Astrocyte (in vitro differentiated cells and primary cell): ENCODE data around the gene GMPR2. TPM values are rescaled to one million over a fixed set of nuclear protein-coding genes. Genes with fewer than 3 reads are reported as not detected.
A peak's percentile ranks its signal among the peaks of the same experiment; 100 is the strongest.

ENCODE experiments used
- DNase-seq: peaks from one replicate; pipeline ENCODE4 v3.0.0-alpha.2; 2010; ENCODE audit warnings: low read depth
- FAIRE-seq: peaks from 2 replicates; lab custom pipeline; 2011; peaks lifted over from hg19 to GRCh38; lab: Jason Lieb, UNC
- H2AFZ ChIP-seq: 2 replicates; pipeline ENCODE4 v1.6.0; 2012; ENCODE audit warnings: low read depth, low read length, inconsistent platforms
- H3K27ac ChIP-seq: 2 replicates; pipeline ENCODE4 v1.5.1; 2011; ENCODE audit warnings: low read depth, low read length, inconsistent platforms
- H3K27me3 ChIP-seq: 2 replicates; pipeline ENCODE4 v1.6.0; 2011; ENCODE audit warnings: low read length, inconsistent platforms; ENCODE audit not compliant: insufficient read depth
- H3K36me3 ChIP-seq: 2 replicates; pipeline ENCODE4 v1.5.1; 2011; ENCODE audit warnings: low read length, inconsistent platforms; ENCODE audit not compliant: insufficient read depth
- H3K4me1 ChIP-seq: 2 replicates; pipeline ENCODE4 v1.5.1; 2011; ENCODE audit warnings: low read length, inconsistent platforms; ENCODE audit not compliant: insufficient read depth
- H3K4me2 ChIP-seq: 2 replicates; pipeline ENCODE4 v1.6.0; 2012; ENCODE audit warnings: low read length, inconsistent platforms
- H3K4me3 ChIP-seq: 2 replicates; pipeline ENCODE4 v1.5.1; 2011; ENCODE audit warnings: low read depth, mild to moderate bottlenecking, low read length, inconsistent platforms; ENCODE audit not compliant: insufficient read depth
- H3K79me2 ChIP-seq: 2 replicates; pipeline ENCODE4 v1.6.0; 2012; ENCODE audit warnings: mild to moderate bottlenecking, low read length, inconsistent platforms; ENCODE audit not compliant: insufficient read depth
- H3K9ac ChIP-seq: 2 replicates; pipeline ENCODE4 v1.6.0; 2012; ENCODE audit warnings: mild to moderate bottlenecking, low read length, inconsistent platforms
- H3K9me3 ChIP-seq: 2 replicates; pipeline ENCODE4 v1.5.1; 2012; ENCODE audit warnings: low read depth, mild to moderate bottlenecking, low read length, inconsistent platforms; ENCODE audit not compliant: insufficient read depth
- H4K20me1 ChIP-seq: 2 replicates; pipeline ENCODE4 v1.6.0; 2012; ENCODE audit warnings: low read length, inconsistent platforms; ENCODE audit not compliant: insufficient read depth
- H3K27ac Mint-ChIP-seq: one replicate; pipeline ENCODE4 v1.8.0; 2021; ENCODE audit warnings: mild to moderate bottlenecking, mixed read lengths; ENCODE audit not compliant: unreplicated experiment
- H3K27me3 Mint-ChIP-seq: one replicate; pipeline ENCODE4 v1.8.0; 2021; ENCODE audit warnings: low read depth, mixed read lengths; ENCODE audit not compliant: unreplicated experiment
- H3K36me3 Mint-ChIP-seq: one replicate; pipeline ENCODE4 v1.8.0; 2021; ENCODE audit warnings: low read depth, mixed read lengths; ENCODE audit not compliant: unreplicated experiment
- H3K4me1 Mint-ChIP-seq: one replicate; pipeline ENCODE4 v1.8.0; 2021; ENCODE audit warnings: low read depth, mixed read lengths; ENCODE audit not compliant: unreplicated experiment
- H3K4me3 Mint-ChIP-seq: one replicate; pipeline ENCODE4 v1.8.0; 2021; ENCODE audit warnings: mild to moderate bottlenecking, moderate library complexity, mixed read lengths; ENCODE audit not compliant: unreplicated experiment
- H3K9me3 Mint-ChIP-seq: one replicate; pipeline ENCODE4 v1.8.0; 2021; ENCODE audit warnings: mild to moderate bottlenecking, mixed read lengths; ENCODE audit not compliant: unreplicated experiment
- CTCF ChIP-seq: IDR thresholded peaks from 2 replicates; pipeline ENCODE4 v1.5.1; 2011; ENCODE audit warnings: low read depth, mild to moderate bottlenecking, inconsistent platforms, low read length, moderate library complexity; ENCODE audit not compliant: insufficient read depth
- EZH2 ChIP-seq: IDR thresholded peaks from 2 replicates; pipeline ENCODE4 v1.6.1; 2012; ENCODE audit warnings: mild to moderate bottlenecking, low read length, inconsistent platforms; ENCODE audit not compliant: insufficient read depth
- total RNA-seq: library from RNA; stranded (reverse); gene quantifications from 2 replicates; pipeline ENCODE4 v1.2.1, GENCODE V29; 2021

The GMPR2 gene
- total RNA-seq, 1 donor from 2014 or later = 66.5 TPM

- Histone ChIP-seq H3K4me3 (no peak overlapping the region), H3K9ac (no peak overlapping the region), H3K4me1 (peaks cover 14% of the 10 kb centered on the region), H3K27ac (no peak overlapping the region), H3K27me3 (no peaks in the 10 kb centered on the region), H4K20me1 (no peaks in the 10 kb centered on the region), H3K36me3 (no peaks in the 10 kb centered on the region), H3K4me2 (no peak overlapping the region), H2AFZ (no peak overlapping the region), H3K79me2 (no peaks in the 10 kb centered on the region), H3K9me3 (no peaks in the 10 kb centered on the region)
- no peak overlapping the region for H3K27ac Mint-ChIP-seq
- FAIRE-seq (no peak), DNase-seq (no peak)
- H3K36me3 Mint-ChIP-seq = peaks cover 21% of the 10 kb centered on the region
- H3K4me3 Mint-ChIP-seq = no peak overlapping the region
- TF ChIP-seq EZH2 = no peak
- no peak for TF ChIP-seq CTCF
- H3K9me3 Mint-ChIP-seq = no peaks in the 10 kb centered on the region
- H3K4me1 Mint-ChIP-seq = peaks cover 14% of the 10 kb centered on the region
- peaks cover 6% of the 10 kb centered on the region for H3K27me3 Mint-ChIP-seq
These were observed 23.4 kb downstream of the GMPR2 start for GRCh38 chr14:24255931-24256711.

GRCh38 chr14:24256960-24257359, 24.2 kb downstream of the GMPR2 start:
- no peak for FAIRE-seq
- H3K4me1 ChIP-seq = peaks cover 7% of the 10 kb centered on the region
- H3K4me3 ChIP-seq = no peak overlapping the region
- TF ChIP-seq EZH2 = no peak
- no peak for TF ChIP-seq CTCF
- no peak for DNase-seq
- no peaks in the 10 kb centered on the region for H3K27me3 ChIP-seq
- no peaks in the 10 kb centered on the region for H3K9me3 ChIP-seq
- H3K79me2 ChIP-seq = no peaks in the 10 kb centered on the region
- H3K9me3 Mint-ChIP-seq = no peaks in the 10 kb centered on the region
- H3K9ac ChIP-seq = no peak overlapping the region
- H2AFZ ChIP-seq = no peak overlapping the region
- H3K27me3 Mint-ChIP-seq = peaks cover 6% of the 10 kb centered on the region
- H3K36me3 Mint-ChIP-seq = peaks cover 22% of the 10 kb centered on the region
- H3K27ac Mint-ChIP-seq = peak overlapping the region; percentile 12
- H4K20me1 ChIP-seq = no peaks in the 10 kb centered on the region
- H3K36me3 ChIP-seq = no peaks in the 10 kb centered on the region
- H3K4me3 Mint-ChIP-seq = no peak overlapping the region
- no peak overlapping the region for H3K4me2 ChIP-seq
- H3K4me1 Mint-ChIP-seq = peaks cover 5% of the 10 kb centered on the region
- no peak overlapping the region for H3K27ac ChIP-seq

GRCh38 chr14:24258119-24258518, 25.4 kb downstream of the GMPR2 start:
- no peak for FAIRE-seq
- H3K36me3 Mint-ChIP-seq = peaks cover 25% of the 10 kb centered on the region
- H3K4me3 Mint-ChIP-seq = no peak overlapping the region

More at GRCh38 chr14:24258119-24258518, 25.4 kb downstream of the GMPR2 start:
- Mint-ChIP-seq H3K27me3 (peaks cover 8% of the 10 kb centered on the region), H3K4me1 (peaks cover 5% of the 10 kb centered on the region), H3K27ac (no peak overlapping the region), H3K9me3 (no peaks in the 10 kb centered on the region)
- no peak overlapping the region for H3K27ac ChIP-seq
- no peak overlapping the region for H3K4me2 ChIP-seq
- H3K9me3 ChIP-seq = no peaks in the 10 kb centered on the region
- no peak for DNase-seq
- TF ChIP-seq CTCF = no peak
- no peak for TF ChIP-seq EZH2
- H3K27me3 ChIP-seq = no peaks in the 10 kb centered on the region
- H3K4me1 ChIP-seq = peaks cover 3% of the 10 kb centered on the region
- H4K20me1 ChIP-seq = no peaks in the 10 kb centered on the region
- no peaks in the 10 kb centered on the region for H3K79me2 ChIP-seq
- H3K4me3 ChIP-seq = no peak overlapping the region
- no peaks in the 10 kb centered on the region for H3K36me3 ChIP-seq
- H2AFZ ChIP-seq = no peak overlapping the region
- no peak overlapping the region for H3K9ac ChIP-seq
